ENCODE results near the gene TDRD9.

DNA sequence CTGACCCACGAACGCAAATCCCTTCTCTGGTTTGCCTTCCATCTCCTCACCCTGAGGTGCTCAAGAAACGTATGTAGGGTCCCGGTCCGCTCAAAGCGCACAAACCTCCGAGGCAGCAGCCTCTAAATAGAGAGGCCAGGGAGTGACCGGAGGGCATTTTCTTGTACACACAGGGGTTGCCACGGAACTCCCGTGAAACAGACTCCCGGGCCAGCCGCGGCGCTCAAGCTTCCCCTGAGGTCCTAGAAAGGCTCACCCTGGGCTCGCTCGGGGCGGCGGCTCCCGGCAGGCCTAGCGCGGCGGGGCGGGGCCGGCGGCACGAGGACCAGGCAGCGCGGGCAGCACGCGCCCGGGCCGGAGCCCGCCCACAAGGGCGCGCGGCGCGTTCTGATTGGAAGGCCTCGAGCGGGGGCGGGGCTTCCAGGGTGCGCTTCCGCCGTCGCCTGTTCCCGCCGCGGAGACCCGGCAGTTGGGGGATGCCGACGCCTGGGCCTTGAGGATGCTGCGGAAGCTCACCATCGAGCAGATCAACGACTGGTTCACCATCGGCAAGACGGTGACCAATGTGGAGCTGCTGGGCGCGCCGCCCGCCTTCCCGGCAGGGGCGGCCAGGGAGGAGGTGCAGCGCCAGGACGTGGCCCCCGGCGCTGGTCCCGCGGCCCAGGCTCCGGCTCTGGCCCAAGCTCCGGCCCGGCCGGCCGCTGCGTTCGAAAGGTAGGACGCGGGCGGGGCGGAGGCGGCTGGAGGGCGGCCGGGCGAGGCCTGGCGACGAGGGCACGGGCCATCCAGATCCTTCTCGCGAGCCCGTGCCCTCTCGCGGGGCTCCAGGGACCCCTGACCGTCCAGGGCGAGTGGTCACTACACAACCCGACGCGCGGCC, at the start of gene TDRD9:
- TF ChIP-seq EZH2phosphoT487 (IDR thresholded peaks at IDR 0.05; ENCODE audit: insufficient read depth, low read depth) (no peak), EZH2 (IDR thresholded peaks at IDR 0.05; ENCODE audit: insufficient read depth, poor library complexity, severe bottlenecking) (no peak)
